ENCODE data around the gene EYS.
"Not testable (repeated sequence)": the region's sequence is repeated elsewhere in the genome, so short reads cannot be mapped to it uniquely, and the experiment has no call there.

The EYS gene

GRCh38 chr6:65088575-65088974 lies 618.5 kb downstream of the EYS start:
- DNase-seq (ENCODE audit: low spot score): no peak

DNA sequence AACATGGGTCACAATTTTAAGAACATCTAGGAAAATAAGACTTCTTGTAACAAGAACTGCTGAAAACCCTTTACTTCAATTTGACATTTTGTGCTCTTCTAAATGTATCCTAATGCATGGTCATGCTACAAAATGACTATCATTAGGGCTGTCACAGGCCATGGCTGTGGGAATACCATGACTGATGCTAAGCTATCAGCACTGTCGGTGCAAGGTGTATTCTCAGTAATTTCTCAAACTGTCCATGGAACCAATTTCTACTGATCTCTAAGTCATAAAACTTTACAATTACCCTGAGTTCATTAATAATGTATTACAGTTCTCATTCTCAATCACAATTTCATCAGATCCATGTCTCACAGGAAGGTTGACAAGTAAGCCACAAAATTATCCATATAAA lies 625.3 kb downstream of the EYS start:
- no peak for DNase-seq (ENCODE audit: low spot score)

DNA sequence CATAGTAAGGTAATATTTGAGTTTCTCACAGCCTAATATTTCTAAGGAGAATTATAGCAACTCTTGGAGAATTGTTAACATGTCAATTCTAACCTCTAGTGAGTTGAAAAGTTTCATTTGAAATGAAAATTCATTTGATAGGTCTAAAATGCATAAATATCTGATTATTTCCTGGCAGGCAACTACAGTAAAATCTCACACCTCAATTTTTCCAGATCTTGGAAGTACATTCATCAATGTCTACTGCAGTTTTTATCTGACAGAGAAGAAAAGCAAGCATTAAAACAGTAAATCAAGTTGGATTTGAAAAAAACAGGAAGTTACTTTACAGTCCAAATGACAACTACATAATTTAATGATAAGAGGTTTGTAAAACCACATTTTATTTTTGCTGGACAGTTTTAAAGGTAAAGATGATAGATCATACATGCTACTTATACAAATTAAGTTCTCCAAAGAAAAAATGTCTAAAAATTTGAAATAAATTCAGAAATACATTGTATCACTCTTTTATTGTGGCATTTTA lies 631.3 kb downstream of the EYS start:
- no peak for DNase-seq (ENCODE audit: low spot score)

DNA sequence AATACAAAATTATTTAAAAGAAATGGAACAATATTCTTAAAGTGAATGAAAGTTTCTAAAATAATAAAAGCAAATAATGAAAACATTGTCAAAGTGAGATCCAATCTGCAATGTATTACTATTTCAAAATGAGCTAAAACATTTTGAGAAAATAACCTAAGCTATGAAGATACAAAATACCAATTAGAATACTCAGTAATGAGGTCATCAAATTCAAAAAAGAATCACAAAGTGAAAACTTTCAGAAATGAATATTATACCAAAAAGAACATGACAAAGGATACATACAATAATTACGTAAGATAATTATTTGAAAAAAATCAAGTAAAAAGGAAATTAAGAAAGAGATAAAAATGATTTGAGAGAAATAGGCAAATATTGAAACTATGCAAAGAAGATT lies 634.5 kb downstream of the EYS start:
- DNase-seq (ENCODE audit: low spot score): no peak

GRCh38 chr6:65071480-65071879 lies 635.5 kb downstream of the EYS start:
- no peak for DNase-seq (ENCODE audit: low spot score)

GRCh38 chr6:65064844-65065243 lies 642.2 kb downstream of the EYS start:
- DNase-seq (ENCODE audit: low spot score): no peak

DNA sequence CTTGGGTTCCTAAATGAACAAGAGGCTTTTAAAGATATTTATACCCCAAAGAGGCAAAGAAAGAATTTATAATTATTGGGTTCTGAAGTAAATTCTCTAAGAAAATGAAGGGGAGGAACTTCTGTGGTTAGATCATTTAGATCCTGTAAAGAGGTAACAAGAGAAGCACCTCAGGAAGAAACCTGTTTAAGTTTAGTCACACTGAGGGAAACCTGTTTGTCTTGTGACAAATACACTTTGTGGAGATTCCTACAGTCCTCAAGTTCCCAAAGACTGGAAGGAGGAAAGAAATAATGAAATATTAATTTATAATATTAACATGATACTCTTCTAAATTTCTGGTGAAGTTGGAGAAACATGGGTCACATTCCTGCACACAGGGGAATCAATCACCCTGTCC lies 647.5 kb downstream of the EYS start:
- DNase-seq (ENCODE audit: low spot score): no peak

DNA sequence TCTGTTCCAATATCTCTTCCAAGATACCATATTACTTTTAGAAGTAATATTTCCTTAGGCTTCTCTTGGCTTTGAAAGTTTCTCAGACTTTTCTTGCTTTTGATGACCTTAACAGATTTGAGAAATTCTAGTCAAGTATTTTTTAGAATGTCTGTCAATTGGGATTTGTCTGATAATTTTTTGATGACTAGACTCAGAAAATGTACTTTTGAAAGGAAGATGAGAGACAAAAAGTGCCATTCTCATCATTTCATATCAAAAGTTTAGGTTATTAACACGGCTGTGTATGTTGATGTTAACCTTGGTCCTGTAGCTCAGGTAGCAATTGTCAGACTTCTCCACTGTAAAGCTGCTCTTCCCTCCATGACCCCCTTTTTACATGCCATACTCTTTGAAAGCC lies 651.5 kb downstream of the EYS start:
- no peak for DNase-seq (ENCODE audit: low spot score)

DNA sequence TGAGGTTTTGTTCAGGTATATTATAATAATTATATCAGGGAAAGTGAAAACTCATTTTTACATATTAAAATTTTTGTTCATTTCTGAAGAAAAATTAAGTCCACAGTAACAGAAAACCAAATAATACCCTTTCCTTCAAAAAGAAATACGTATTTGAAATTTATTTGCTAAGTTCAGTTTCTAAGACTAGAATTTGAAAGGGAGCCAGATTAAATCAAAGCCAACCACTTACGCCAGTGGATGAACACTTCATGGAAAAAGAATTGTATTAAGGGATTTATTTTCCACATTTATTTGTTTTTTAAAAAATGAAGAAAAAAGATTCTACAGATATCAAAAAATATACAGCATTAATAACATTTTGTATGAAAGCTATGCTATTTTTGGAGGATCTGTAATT lies 654.4 kb downstream of the EYS start:
- no peak for DNase-seq (ENCODE audit: low spot score)

- DNase-seq (ENCODE audit: low spot score): no peak
Observed at GRCh38 chr6:65045801-65046200, 661.2 kb downstream of the EYS start.

GRCh38 chr6:65014006-65014405 lies 693.0 kb downstream of the EYS start:
- DNase-seq (ENCODE audit: low spot score): no peak

DNA sequence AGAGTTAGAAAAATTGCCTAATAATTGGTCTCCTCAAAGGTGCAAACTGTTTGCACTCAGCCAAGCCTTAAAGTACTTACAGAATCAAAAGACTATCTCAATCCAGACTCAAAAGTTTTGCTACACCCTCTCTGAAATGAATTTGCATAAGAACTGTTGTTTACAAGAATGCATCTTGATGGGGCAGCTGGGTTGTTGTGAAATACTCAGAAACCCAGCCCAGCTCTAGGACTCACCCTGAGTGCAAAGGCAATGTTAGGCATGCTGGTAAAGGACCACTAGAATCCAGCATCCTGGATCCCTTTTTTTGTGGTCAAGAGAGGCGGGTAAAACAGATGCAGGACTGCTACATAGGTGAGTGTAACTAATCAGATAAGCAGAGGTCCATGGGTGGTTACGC lies 700.2 kb downstream of the EYS start:
- no peak for DNase-seq (ENCODE audit: low spot score)

GRCh38 chr6:65004283-65004682 lies 702.7 kb downstream of the EYS start:
- DNase-seq (ENCODE audit: low spot score): no peak

DNA sequence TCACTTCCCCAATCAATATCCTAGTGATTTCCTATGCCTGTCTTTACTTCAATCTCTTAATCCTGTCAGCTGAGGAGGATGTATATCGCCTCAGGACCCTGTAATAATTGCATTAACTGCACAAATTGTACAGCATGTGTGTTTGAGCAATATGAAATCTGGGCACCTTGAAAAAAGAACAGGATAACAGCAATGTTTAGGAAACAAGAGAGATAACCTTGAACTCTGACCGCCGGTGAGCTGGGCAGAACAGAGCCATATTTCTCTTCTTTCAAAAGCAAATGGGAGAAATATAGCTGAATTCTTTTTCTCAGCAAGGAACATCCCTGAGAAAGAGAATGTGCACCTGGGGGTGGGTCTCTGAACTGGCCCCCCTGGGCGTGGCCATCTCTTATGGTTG lies 704.1 kb downstream of the EYS start:
- not testable (repeated sequence) for DNase-seq (ENCODE audit: low spot score)

- DNase-seq (ENCODE audit: low spot score): no peak
Observed at GRCh38 chr6:65000815-65001214, 706.2 kb downstream of the EYS start.

DNA sequence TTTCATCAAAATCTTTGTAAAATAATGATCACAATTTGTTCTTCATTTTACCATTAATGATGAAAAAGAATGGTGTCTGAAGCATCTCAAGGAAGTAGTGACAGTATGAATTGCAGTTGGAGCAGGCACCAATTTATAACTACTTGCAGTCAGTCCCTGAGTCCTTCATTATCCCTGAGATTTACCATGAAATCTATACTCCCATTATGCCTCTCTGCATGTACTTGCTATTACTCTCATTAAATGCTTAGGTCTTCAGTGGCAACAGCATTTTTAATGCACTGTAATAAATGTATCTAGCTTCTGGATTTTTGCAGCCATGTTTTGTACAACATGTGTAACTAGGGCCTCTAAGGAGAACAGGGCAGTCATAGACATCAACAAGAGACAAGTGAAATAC lies 708.8 kb downstream of the EYS start:
- no peak for DNase-seq (ENCODE audit: low spot score)

GRCh38 chr6:64996301-64996700 lies 710.7 kb downstream of the EYS start:
- DNase-seq (ENCODE audit: low spot score): no peak

- no peak for DNase-seq (ENCODE audit: low spot score)
Observed at GRCh38 chr6:64990652-64991304, 716.2 kb downstream of the EYS start.

- no peak for DNase-seq (ENCODE audit: low spot score)
Observed at GRCh38 chr6:64988148-64988547, 718.9 kb downstream of the EYS start.

- no peak for DNase-seq (ENCODE audit: low spot score)
Observed at GRCh38 chr6:64987066-64987465, 720.0 kb downstream of the EYS start.

GRCh38 chr6:64985726-64986125 lies 721.3 kb downstream of the EYS start:
- no peak for DNase-seq (ENCODE audit: low spot score)

GRCh38 chr6:64984948-64985347 lies 722.1 kb downstream of the EYS start:
- DNase-seq (ENCODE audit: low spot score): no peak

DNA sequence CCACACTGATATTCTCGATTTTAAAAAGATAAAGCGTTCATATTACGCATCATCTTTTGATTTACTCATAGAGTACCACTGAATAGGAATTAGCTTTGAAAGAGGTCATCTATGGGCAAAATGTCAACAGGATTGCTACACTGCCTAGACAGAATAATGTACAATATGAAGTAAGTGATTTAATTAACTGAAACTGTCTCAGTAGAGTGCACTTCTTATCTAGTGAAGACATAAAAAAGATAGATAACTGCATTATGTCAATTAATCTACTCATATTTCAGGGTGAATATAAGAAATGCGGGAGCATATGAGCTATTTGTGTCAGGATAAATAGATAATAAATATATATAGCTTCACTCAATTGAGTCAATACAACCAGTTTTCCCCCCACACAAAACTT lies 723.9 kb downstream of the EYS start:
- no peak for DNase-seq (ENCODE audit: low spot score)

DNA sequence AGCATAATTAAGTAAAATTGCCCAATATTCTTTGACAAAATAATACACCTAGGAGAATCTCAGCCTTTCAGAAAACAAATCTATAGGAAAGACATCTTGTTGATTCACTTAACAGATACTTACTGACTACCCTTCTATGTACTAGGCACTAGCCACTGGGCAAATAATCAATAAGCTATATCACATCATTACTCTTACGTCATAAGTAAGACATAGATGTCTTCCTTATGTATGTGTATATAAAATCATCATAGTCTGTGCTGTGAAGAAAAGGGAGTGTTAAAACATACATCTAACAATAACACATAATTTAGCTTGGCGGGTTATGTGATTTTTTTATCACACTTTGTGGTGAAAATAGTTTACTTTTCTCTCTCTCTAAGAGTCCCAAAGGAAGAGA lies 733.9 kb downstream of the EYS start:
- no peak for DNase-seq (ENCODE audit: low spot score)
